PFSK-1 (cell line): ENCODE measurements around the gene ADD3.

Experiments
- POLR2AphosphoS5 ChIP-seq: IDR thresholded peaks from 2 replicates; pipeline ENCODE4 v1.6.1; 2012; ENCODE audit warnings: low read depth, mild to moderate bottlenecking, control low read depth, low read length, moderate library complexity
- SIN3A ChIP-seq: IDR thresholded peaks from 2 replicates; pipeline ENCODE4 v1.6.1; 2012; ENCODE audit warnings: mild to moderate bottlenecking, low read length, moderate library complexity, borderline replicate concordance; ENCODE audit not compliant: insufficient read depth
- TF ChIP-seq, protein P1 (sequence below), 2 experiments: IDR thresholded peaks; 2 replicates each; pipeline versions ENCODE4 v1.6.1 to v1.8.0; 2011 to 2012; ENCODE audit warnings: low read depth in 2 of 2, low read length in 2 of 2, control low read depth in 1 of 2, inconsistent platforms in 1 of 2, mild to moderate bottlenecking in 1 of 2, moderate library complexity in 1 of 2; ENCODE audit not compliant: insufficient read depth in 1 of 2

GRCh38 chr10:110109511-110109910 is 101.7 kb downstream of the ADD3 start:
- TF ChIP-seq POLR2AphosphoS5 (no peak), SIN3A (no peak)
- TF ChIP-seq, protein P1, sequence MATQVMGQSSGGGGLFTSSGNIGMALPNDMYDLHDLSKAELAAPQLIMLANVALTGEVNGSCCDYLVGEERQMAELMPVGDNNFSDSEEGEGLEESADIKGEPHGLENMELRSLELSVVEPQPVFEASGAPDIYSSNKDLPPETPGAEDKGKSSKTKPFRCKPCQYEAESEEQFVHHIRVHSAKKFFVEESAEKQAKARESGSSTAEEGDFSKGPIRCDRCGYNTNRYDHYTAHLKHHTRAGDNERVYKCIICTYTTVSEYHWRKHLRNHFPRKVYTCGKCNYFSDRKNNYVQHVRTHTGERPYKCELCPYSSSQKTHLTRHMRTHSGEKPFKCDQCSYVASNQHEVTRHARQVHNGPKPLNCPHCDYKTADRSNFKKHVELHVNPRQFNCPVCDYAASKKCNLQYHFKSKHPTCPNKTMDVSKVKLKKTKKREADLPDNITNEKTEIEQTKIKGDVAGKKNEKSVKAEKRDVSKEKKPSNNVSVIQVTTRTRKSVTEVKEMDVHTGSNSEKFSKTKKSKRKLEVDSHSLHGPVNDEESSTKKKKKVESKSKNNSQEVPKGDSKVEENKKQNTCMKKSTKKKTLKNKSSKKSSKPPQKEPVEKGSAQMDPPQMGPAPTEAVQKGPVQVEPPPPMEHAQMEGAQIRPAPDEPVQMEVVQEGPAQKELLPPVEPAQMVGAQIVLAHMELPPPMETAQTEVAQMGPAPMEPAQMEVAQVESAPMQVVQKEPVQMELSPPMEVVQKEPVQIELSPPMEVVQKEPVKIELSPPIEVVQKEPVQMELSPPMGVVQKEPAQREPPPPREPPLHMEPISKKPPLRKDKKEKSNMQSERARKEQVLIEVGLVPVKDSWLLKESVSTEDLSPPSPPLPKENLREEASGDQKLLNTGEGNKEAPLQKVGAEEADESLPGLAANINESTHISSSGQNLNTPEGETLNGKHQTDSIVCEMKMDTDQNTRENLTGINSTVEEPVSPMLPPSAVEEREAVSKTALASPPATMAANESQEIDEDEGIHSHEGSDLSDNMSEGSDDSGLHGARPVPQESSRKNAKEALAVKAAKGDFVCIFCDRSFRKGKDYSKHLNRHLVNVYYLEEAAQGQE (IDR thresholded peaks at IDR 0.05; ENCODE audit: insufficient read depth in 1 of 2, low read depth in 2 of 2, low read length in 2 of 2), result no peak
